Measurements from ENCODE around the gene USH1G.

The USH1G gene

GRCh38 chr17:74903671-74904070, 19.4 kb downstream of the USH1G start:
- DNase-seq (ENCODE audit: low read depth in 2 of 2): no peak

GRCh38 chr17:74903034-74903433, 20.0 kb downstream of the USH1G start:
- no peak for DNase-seq (ENCODE audit: low read depth in 2 of 2)

GRCh38 chr17:74901353-74902135, 21.5 kb downstream of the USH1G start:
- no peak for DNase-seq (ENCODE audit: low read depth in 2 of 2)

- DNase-seq (ENCODE audit: low read depth in 2 of 2): no peak
These were observed 22.8 kb downstream of the USH1G start for GRCh38 chr17:74900208-74900607.

GRCh38 chr17:74898376-74898946, 24.6 kb downstream of the USH1G start:
- DNase-seq (ENCODE audit: low read depth in 2 of 2): no peak

- no peak for DNase-seq (ENCODE audit: low read depth in 2 of 2)
These were observed 29.0 kb downstream of the USH1G start for GRCh38 chr17:74893936-74894671.

- no peak for DNase-seq (ENCODE audit: low read depth in 2 of 2)
These were observed 29.8 kb downstream of the USH1G start, which contains the start of gene FADS6 for GRCh38 chr17:74892974-74893911. FADS6 (minus strand) TSS chr17:74893633; CDS start chr17:74893595, 38 bp downstream.

- DNase-seq (ENCODE audit: low read depth in 2 of 2): no peak
These were observed 30.8 kb downstream of the USH1G start for GRCh38 chr17:74892013-74892841.

GRCh38 chr17:74890554-74890953, 32.5 kb downstream of the USH1G start:
- DNase-seq (ENCODE audit: low read depth in 2 of 2): no peak

GRCh38 chr17:74888469-74888868, 34.6 kb downstream of the USH1G start:
- DNase-seq (ENCODE audit: low read depth in 2 of 2): no peak

- DNase-seq (ENCODE audit: low read depth in 2 of 2): no peak
These were observed 39.8 kb downstream of the USH1G start for GRCh38 chr17:74883241-74883745.

GRCh38 chr17:74882517-74883240, 40.4 kb downstream of the USH1G start:
- no peak for DNase-seq (ENCODE audit: low read depth in 2 of 2)

- DNase-seq (ENCODE audit: low read depth in 2 of 2): no peak
These were observed 42.0 kb downstream of the USH1G start for GRCh38 chr17:74881073-74881472.

GRCh38 chr17:74879308-74879707, 43.7 kb downstream of the USH1G start:
- DNase-seq (ENCODE audit: low read depth in 2 of 2): no peak

GRCh38 chr17:74878658-74879057, 44.4 kb downstream of the USH1G start:
- no peak for DNase-seq (ENCODE audit: low read depth in 2 of 2)

GRCh38 chr17:74877592-74878548, 45.2 kb downstream of the USH1G start:
- DNase-seq (ENCODE audit: low read depth in 2 of 2): no peak

- DNase-seq (ENCODE audit: low read depth in 2 of 2): no peak
These were observed 47.0 kb downstream of the USH1G start for GRCh38 chr17:74875977-74876593.

All from stimulated activated CD4-positive, alpha-beta T cell treated with anti-CD3 and anti-CD28 coated beads, Interleukin-1b, Interleukin-23, amount 100 ng/mL, for 1 hour (primary cell).